Esophagus muscularis mucosa (tissue), 4 donors: ENCODE measurements around the gene PMAIP1. TPM values are rescaled to one million over a fixed set of nuclear protein-coding genes. Genes with fewer than 3 reads are reported as not detected.
A peak's percentile ranks its signal among the peaks of the same experiment; 100 is the strongest.

Experiments
- DNase-seq: peaks from one replicate; pipeline ENCODE4 v3.0.0-alpha.2; 2017; ENCODE audit errors: extremely low spot score
- H3K27ac ChIP-seq, 4 donors: fragments of 200-600 bp; sonication (generic); replicated peaks in 1 of 4; 1 replicate in 3 of 4; 2 replicates in 1 of 4; pipeline ENCODE4 v1.5.1; 2016 to 2019; ENCODE audit warnings: mild to moderate bottlenecking in 1 of 4
- H3K27me3 ChIP-seq, 4 donors: fragments of 200-600 bp; sonication (generic); one replicate each; pipeline versions ENCODE4 v1.5.1 to v1.6.0; 2016 to 2019
- H3K36me3 ChIP-seq, 4 donors: fragments of 200-600 bp; sonication (generic); one replicate each; pipeline ENCODE4 v1.5.1; 2016 to 2019
- H3K4me1 ChIP-seq, 4 donors: fragments of 200-600 bp; sonication (generic); one replicate each; pipeline ENCODE4 v1.5.1; 2016 to 2019
- H3K4me3 ChIP-seq, 4 donors: fragments of 200-600 bp; sonication (generic); 1 replicate in 2 of 4; 2 replicates in 2 of 4; pipeline ENCODE4 v1.5.1; 2016 to 2019; ENCODE audit warnings: mild to moderate bottlenecking in 4 of 4, moderate library complexity in 1 of 4
- H3K9me3 ChIP-seq, 4 donors: fragments of 200-600 bp; sonication (generic); 1 replicate in 3 of 4; 2 replicates in 1 of 4; pipeline ENCODE4 v1.5.1; 2016 to 2019
- CTCF ChIP-seq, 3 experiments: fragments of 200-600 bp in 2 of 3; fragments of 450-650 bp in 1 of 3; sonication (generic) in 2 of 3; IDR thresholded peaks; one replicate each; pipeline ENCODE4 v1.5.1; 2017 to 2019; ENCODE audit warnings: antibody characterized with exemption in 3 of 3, mild to moderate bottlenecking in 2 of 3, moderate library complexity in 1 of 3
- EP300 ChIP-seq: sonication (generic); formaldehyde crosslinking; IDR thresholded peaks from one replicate; pipeline ENCODE4 v1.6.1; 2017; ENCODE audit warnings: antibody characterized with exemption
- POLR2A ChIP-seq: fragments of 450-650 bp; IDR thresholded peaks from one replicate; pipeline ENCODE4 v1.6.1; 2017; ENCODE audit warnings: antibody characterized with exemption, moderate library complexity, mild to moderate bottlenecking, low read depth
- POLR2AphosphoS5 ChIP-seq, 2 donors: sonication (generic); formaldehyde crosslinking; IDR thresholded peaks; one replicate each; pipeline ENCODE4 v1.6.1; 2017; ENCODE audit warnings: antibody characterized with exemption in 2 of 2
- WGBS: methylation state at CpG from one replicate; pipeline ENCODE4 v1.1.5; 2018; 5-methylcytosine and 5-hydroxymethylcytosine counted together
- intact Hi-C: fragments of 100-400 bp; cut with DNase I; formaldehyde crosslinking; loops from one replicate; pipeline ENCODE4 v1.15.1; 2023
- total RNA-seq, 4 donors: library from RNA; depleted of rRNA; stranded (reverse); fragments of >200 nt; gene quantifications; one replicate each; pipeline versions ENCODE4 v1.1.0 to v1.2.1, GENCODE V29; 2016

Gene PMAIP1
- total RNA-seq, 4 donors from 2014 or later = 0.42 to 1.3 (median 0.79) TPM

DNA sequence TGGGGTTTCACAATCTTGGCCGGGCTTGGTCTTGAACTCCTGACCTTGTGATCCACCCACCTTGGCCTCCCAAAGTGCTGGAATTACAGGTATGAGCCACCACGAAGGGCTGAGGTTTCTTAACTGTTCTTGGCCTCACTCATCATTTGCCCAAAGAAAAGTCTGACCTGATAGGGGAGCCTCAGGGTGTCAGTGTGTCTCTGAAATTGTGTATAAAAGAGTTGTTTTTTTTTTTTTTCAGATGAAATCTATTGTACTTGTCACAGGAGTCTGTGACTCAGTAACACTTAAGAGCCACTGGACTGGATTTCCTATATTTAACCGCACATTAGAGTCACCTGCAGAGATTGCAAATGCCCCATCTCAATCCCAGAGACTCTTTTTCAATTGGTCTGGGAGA, 16.9 kb downstream of the PMAIP1 start:
- intact Hi-C loops = no loop called here
- WGBS = 92% methylated on average over 2 of the region's 3 CpGs
- no peaks in the 10 kb centered on the region for H3K36me3 ChIP-seq
- no peak for TF ChIP-seq EP300
- TF ChIP-seq POLR2AphosphoS5 (IDR thresholded peaks at IDR 0.05) = no peak
- no peak for TF ChIP-seq CTCF (IDR thresholded peaks at IDR 0.05)
- TF ChIP-seq POLR2A = no peak
- no peak for DNase-seq
- peaks cover 0 to 7% (median 0%) of the 10 kb centered on the region in 4 donors for H3K9me3 ChIP-seq
- no peaks in the 10 kb centered on the region for H3K27me3 ChIP-seq
- peaks cover 0 to 17% (median 12%) of the 10 kb centered on the region in 4 donors for H3K4me1 ChIP-seq
- no peak overlapping the region for H3K4me3 ChIP-seq
- no peak overlapping the region for H3K27ac ChIP-seq

GRCh38 chr18:59917422-59917821, 17.6 kb downstream of the PMAIP1 start:
- Histone ChIP-seq H3K4me3 (no peak overlapping the region), H3K4me1 (peaks cover 0 to 17% (median 12%) of the 10 kb centered on the region in 4 donors), H3K27ac (no peak overlapping the region), H3K27me3 (no peaks in the 10 kb centered on the region), H3K9me3 (peaks cover 0 to 7% (median 0%) of the 10 kb centered on the region in 4 donors), H3K36me3 (no peaks in the 10 kb centered on the region)
- intact Hi-C loops = no loop called here
- WGBS = 89% methylated on average over 5 of the region's 5 CpGs
- DNase-seq = no peak
- no peak for TF ChIP-seq CTCF (IDR thresholded peaks at IDR 0.05)

DNA sequence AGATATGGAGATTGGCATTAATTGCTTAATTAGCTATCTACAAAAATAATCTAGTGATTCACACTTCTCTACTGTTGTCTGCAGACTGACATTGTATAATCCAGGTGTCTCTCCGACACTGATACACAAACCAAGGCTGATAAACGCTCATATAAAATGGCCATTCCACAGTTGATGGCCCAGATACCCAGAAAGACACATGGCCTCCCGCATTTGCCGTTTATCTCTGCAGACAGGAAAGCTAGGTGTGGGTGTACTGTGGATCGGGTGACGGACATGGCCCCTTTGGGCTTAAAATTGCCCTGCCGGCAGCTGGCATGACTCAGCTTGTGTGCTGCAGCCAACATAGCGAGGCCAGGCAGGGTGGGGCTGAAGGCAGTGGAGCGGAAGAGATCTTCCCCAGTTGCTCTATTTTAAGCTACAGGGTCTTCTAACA, 18.5 kb downstream of the PMAIP1 start:
- DNase-seq = peak; percentile 77
- Histone ChIP-seq H3K36me3 (no peaks in the 10 kb centered on the region), H3K4me1 (peaks cover 0 to 17% (median 12%) of the 10 kb centered on the region in 4 donors), H3K27ac (peak overlapping the region in 3 of 4 donors; percentile 29 to 48 (median 39)), H3K4me3 (peak overlapping the region in 1 of 4 donors; percentile 13), H3K9me3 (no peaks in the 10 kb centered on the region), H3K27me3 (no peaks in the 10 kb centered on the region)
- peak in 1 of 2 donors; percentile 26 for TF ChIP-seq POLR2AphosphoS5 (IDR thresholded peaks at IDR 0.05)
- no peak for TF ChIP-seq EP300
- intact Hi-C loops = no loop called here
- 17% methylated on average over 5 of the region's 9 CpGs for WGBS

GRCh38 chr18:59918997-59919396, 19.2 kb downstream of the PMAIP1 start:
- Histone ChIP-seq H3K4me3 (no peak overlapping the region), H3K27ac (peak overlapping the region in 1 of 4 donors; percentile 48), H3K36me3 (no peaks in the 10 kb centered on the region), H3K4me1 (peaks cover 0 to 17% (median 12%) of the 10 kb centered on the region in 4 donors), H3K9me3 (no peaks in the 10 kb centered on the region), H3K27me3 (no peaks in the 10 kb centered on the region)
- peak; percentile 8 for DNase-seq
- no peak for TF ChIP-seq CTCF (IDR thresholded peaks at IDR 0.05)
- TF ChIP-seq POLR2AphosphoS5 (IDR thresholded peaks at IDR 0.05) = no peak
- no peak for TF ChIP-seq POLR2A
- no peak for TF ChIP-seq EP300
- intact Hi-C loops = no loop called here
- 99% methylated on average over 4 of the region's 6 CpGs for WGBS

GRCh38 chr18:59921384-59921891, 21.6 kb downstream of the PMAIP1 start:
- TF ChIP-seq EP300 = no peak
- TF ChIP-seq POLR2AphosphoS5 (IDR thresholded peaks at IDR 0.05) = no peak
- TF ChIP-seq POLR2A = no peak
- no peak for TF ChIP-seq CTCF (IDR thresholded peaks at IDR 0.05)
- DNase-seq = peak; percentile 37
- intact Hi-C loops = no loop called here

More at GRCh38 chr18:59921384-59921891, 21.6 kb downstream of the PMAIP1 start:
- Histone ChIP-seq H3K27me3 (no peaks in the 10 kb centered on the region), H3K27ac (no peak overlapping the region), H3K4me1 (peaks cover 0 to 17% (median 12%) of the 10 kb centered on the region in 4 donors), H3K36me3 (no peaks in the 10 kb centered on the region), H3K4me3 (no peak overlapping the region), H3K9me3 (no peaks in the 10 kb centered on the region)
- WGBS = 74% methylated on average over 2 of the region's 2 CpGs
